Lower lobe of right lung (tissue), 2 donors: ENCODE data around the gene FUOM. TPM values are rescaled to one million over a fixed set of nuclear protein-coding genes. Genes with fewer than 3 reads are reported as not detected.

Experiments used
- ATAC-seq, 2 donors: fragments of 200-7000 bp; cut with Tn5 transposase; one replicate each; pipeline ENCODE4 v1.9.1; 2020 to 2022; ENCODE audit warnings: mild to moderate bottlenecking in 2 of 2, moderate library complexity in 2 of 2
- DNase-seq: peaks from one replicate; pipeline ENCODE4 v3.0.0-alpha.2; 2020
- H3K27ac ChIP-seq: fragments of 200-600 bp; one replicate; pipeline ENCODE4 v1.8.0; 2022
- H3K27me3 ChIP-seq: fragments of 200-600 bp; one replicate; pipeline ENCODE4 v1.8.0; 2022; ENCODE audit warnings: low read depth
- H3K36me3 ChIP-seq: fragments of 200-600 bp; one replicate; pipeline ENCODE4 v1.8.0; 2022; ENCODE audit warnings: mild to moderate bottlenecking
- H3K4me1 ChIP-seq: fragments of 200-600 bp; one replicate; pipeline ENCODE4 v1.8.0; 2022
- H3K4me3 ChIP-seq: fragments of 200-600 bp; one replicate; pipeline ENCODE4 v1.8.0; 2022; ENCODE audit warnings: mild to moderate bottlenecking
- H3K9me3 ChIP-seq: fragments of 200-600 bp; one replicate; pipeline ENCODE4 v1.8.0; 2022
- intact Hi-C: fragments of 100-400 bp; cut with DNase I; formaldehyde crosslinking; loops from one replicate; pipeline ENCODE4 v1.11.0; 2022
- total RNA-seq: library from RNA; stranded (reverse); fragmentation: NEBNext Ultra II Directional; extraction: Animal tissue kit (Norgen Biotek cat#: 25700); gene quantifications from one replicate; pipeline ENCODE4 v1.2.1, GENCODE V29; 2021
- TF ChIP-seq, protein P1 (sequence below): fragments of 200-600 bp; IDR thresholded peaks from one replicate; pipeline ENCODE4 v1.8.0; 2022; ENCODE audit warnings: antibody characterized with exemption, mild to moderate bottlenecking
- donor health status: DM: no; HTN: yes; CAD: no; lungs with severe emphysema.

Gene FUOM
- total RNA-seq, 1 donor from 2014 or later = 31.0 TPM

DNA sequence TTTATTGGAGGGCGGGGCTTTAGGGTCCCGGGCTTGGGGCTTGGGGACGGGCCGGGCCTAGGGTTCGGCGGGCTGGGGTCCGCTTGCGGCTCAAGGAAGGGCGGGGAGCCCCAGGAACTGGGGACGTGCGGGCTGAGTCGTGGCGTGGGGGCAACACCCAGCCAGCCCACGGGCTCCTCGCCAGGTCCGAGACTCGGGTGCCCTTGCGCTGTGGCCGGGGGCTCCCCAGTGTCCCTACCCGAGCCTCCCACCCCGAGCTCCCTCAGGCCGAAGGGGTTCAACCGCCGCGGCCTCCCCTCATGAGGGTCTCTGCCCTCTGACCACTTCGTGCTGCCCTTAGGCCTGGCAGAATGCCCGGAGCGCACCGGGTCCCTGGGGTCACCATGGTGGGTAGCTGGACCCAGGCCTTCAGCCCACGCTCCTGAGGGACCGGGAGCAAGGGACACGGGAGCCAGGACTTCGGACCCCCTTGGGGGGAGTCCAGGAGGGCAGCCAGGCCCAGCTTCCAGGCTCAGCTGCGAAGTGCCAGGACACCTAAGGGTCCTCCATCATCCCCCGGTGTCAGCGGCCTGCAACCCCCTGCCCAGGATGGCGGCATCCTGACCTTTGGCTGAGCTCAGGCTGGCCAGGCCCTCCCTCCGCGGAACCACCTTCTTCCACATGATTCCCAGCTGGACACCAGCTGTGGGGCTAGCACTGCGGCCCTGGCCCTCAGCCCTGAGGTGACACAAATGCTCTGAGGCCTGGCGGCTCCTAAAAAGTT, 524 bp upstream of the FUOM start:
- no peak overlapping the region for H3K4me3 ChIP-seq
- H3K27me3 ChIP-seq = no peaks in the 10 kb centered on the region
- peaks cover 18% of the 10 kb centered on the region for H3K4me1 ChIP-seq
- ATAC-seq = peak in 1 of 2 donors; percentile 2
- intact Hi-C loops = no loop called here
- DNase-seq = peak; percentile 70
- no peak overlapping the region for H3K27ac ChIP-seq
- TF ChIP-seq, protein P1, sequence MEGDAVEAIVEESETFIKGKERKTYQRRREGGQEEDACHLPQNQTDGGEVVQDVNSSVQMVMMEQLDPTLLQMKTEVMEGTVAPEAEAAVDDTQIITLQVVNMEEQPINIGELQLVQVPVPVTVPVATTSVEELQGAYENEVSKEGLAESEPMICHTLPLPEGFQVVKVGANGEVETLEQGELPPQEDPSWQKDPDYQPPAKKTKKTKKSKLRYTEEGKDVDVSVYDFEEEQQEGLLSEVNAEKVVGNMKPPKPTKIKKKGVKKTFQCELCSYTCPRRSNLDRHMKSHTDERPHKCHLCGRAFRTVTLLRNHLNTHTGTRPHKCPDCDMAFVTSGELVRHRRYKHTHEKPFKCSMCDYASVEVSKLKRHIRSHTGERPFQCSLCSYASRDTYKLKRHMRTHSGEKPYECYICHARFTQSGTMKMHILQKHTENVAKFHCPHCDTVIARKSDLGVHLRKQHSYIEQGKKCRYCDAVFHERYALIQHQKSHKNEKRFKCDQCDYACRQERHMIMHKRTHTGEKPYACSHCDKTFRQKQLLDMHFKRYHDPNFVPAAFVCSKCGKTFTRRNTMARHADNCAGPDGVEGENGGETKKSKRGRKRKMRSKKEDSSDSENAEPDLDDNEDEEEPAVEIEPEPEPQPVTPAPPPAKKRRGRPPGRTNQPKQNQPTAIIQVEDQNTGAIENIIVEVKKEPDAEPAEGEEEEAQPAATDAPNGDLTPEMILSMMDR = no peak
- H3K36me3 ChIP-seq = peaks cover 19% of the 10 kb centered on the region
- no peaks in the 10 kb centered on the region for H3K9me3 ChIP-seq

DNA sequence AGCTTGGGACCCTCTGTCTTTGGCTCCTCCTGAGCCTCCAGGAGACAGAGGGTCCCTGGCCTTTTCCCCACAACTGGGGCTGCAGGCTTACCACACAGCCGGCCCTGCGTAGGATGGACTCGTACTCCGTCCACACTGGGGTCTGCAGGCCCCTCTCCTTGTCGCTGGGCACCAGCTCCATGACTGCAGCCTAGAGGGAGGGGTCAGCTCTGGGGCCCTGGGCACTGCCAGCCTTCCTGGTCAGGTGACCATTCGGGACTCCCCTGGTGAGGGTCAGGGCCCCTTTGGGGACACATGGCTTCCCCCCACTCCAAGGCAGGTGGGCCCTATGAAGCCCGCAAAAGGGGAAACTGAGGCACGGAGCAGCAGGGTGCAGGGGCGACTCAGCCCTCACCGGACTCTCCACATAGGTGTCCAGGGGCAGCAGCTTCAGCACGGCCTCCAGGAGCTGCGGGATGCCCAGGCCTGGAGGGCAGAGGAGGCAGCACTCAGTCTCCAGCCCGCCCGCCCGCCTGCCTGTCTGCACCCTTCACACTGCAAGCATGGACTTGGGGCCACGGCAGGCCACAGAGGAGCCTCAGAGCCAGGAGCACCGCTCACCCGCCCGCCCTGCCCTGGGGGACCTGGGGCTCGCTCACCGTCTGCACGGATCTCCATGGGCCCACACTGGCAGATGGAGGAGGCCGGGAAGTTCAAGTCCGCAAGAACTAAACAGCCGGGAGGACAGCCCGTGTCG, 1.1 kb downstream of the FUOM start:
- no peak for ATAC-seq
- TF ChIP-seq, protein P1 = no peak
- Histone ChIP-seq H3K4me3 (peak overlapping the region; percentile 74), H3K27me3 (no peaks in the 10 kb centered on the region), H3K9me3 (no peaks in the 10 kb centered on the region), H3K27ac (peak overlapping the region; percentile 85), H3K4me1 (peaks cover 18% of the 10 kb centered on the region), H3K36me3 (peaks cover 4% of the 10 kb centered on the region)
- intact Hi-C loops = no loop called here
- DNase-seq = peak; percentile 40

DNA sequence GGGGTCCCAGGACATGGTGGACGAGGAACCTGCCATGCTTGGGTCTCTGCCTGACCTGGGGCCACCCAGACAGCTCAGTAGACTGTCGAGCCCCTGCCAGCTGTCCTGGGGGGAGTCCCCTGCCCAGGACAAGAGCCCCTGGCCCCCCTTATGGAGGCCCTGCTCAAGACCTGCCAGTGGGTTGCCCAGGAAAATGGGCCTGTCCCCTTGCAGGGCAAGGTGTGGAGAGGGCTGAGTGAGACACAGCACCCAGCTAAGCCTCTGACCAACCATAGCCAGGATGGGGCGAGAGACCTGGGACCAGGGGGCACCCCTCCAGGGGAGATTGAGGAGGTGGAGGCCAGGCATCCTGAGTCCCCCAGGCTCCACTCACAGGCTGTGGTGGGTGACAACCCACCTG, 1.8 kb downstream of the FUOM start:
- H3K36me3 ChIP-seq = no peaks in the 10 kb centered on the region
- TF ChIP-seq, protein P1 = no peak
- peaks cover 18% of the 10 kb centered on the region for H3K4me1 ChIP-seq
- H3K4me3 ChIP-seq = no peak overlapping the region
- DNase-seq (no peak), ATAC-seq (no peak)
- H3K27ac ChIP-seq = no peak overlapping the region
- no peaks in the 10 kb centered on the region for H3K27me3 ChIP-seq
- intact Hi-C loops = no loop called here
- no peaks in the 10 kb centered on the region for H3K9me3 ChIP-seq

DNA sequence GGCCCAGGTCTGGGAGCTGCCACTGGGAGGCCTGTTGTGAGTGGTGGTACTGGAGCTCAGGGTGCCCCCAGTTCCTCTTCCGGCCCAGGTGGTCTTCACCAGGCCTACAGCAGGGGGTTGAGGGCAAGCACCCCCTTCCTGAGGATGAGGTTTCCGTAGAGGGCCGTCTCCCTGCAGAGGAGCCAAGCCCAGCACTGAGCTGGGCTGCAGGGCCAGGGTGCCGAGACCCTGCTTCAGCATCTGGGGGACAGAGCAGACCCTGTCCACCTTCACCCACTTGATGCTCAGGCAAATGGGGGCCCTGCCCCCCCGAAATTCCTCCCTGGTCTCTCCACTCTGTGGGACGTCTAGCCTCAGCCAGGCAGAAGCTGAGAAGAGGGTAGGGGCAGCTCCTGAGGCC, 2.6 kb downstream of the FUOM start:
- Histone ChIP-seq H3K9me3 (no peaks in the 10 kb centered on the region), H3K4me1 (peaks cover 18% of the 10 kb centered on the region), H3K4me3 (no peak overlapping the region), H3K27me3 (peaks cover 3% of the 10 kb centered on the region), H3K27ac (no peak overlapping the region), H3K36me3 (no peaks in the 10 kb centered on the region)
- peak; percentile 26 for DNase-seq
- TF ChIP-seq, protein P1 = no peak
- ATAC-seq = no peak
- intact Hi-C loops = no loop called here

DNA sequence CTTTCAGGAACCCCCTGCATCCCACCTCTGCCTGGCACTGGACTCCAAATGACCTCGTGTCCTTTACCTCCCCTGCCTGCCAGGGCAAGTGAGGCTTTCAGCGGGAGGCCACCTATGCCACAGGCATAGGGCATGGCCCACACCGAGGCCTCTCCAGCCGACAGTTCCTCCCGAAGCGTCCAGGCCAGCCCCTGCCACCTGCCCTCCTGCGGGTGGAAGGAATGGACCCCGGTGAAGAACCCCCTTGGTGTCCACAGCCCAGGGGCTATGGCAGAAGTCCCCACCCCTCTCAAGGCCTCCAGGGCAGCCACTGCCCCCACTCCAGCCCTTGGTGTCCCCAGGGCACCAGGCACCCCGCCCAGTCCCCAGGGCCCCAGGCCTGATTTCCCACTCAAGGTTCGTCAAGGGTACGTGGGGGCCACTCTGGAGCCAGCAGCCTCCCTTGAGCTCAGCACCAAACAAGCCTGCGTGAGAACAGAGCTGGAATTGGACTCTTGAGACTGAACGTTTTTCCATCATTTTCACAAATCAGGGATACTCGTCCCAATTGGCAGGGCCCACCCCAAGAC, 3.1 kb downstream of the FUOM start:
- H3K36me3 ChIP-seq = no peaks in the 10 kb centered on the region
- H3K9me3 ChIP-seq = no peaks in the 10 kb centered on the region
- no peak for ATAC-seq
- H3K4me3 ChIP-seq = no peak overlapping the region
- H3K4me1 ChIP-seq = peaks cover 18% of the 10 kb centered on the region
- TF ChIP-seq, protein P1 = no peak
- H3K27me3 ChIP-seq = peaks cover 8% of the 10 kb centered on the region
- no peak for DNase-seq
- intact Hi-C loops = no loop called here
- no peak overlapping the region for H3K27ac ChIP-seq
